Panc1 (cell line): Measurements from ENCODE around the gene DDX10.

Experiments used
- POLR2AphosphoS5 ChIP-seq: IDR thresholded peaks from 2 replicates; pipeline ENCODE4 v1.6.1; 2012; ENCODE audit warnings: mild to moderate bottlenecking, low read depth, low read length, moderate library complexity
- SIN3A ChIP-seq: IDR thresholded peaks from 2 replicates; pipeline ENCODE4 v1.6.1; 2012; ENCODE audit warnings: low read depth, mild to moderate bottlenecking, low read length, moderate library complexity, borderline replicate concordance; ENCODE audit not compliant: insufficient read depth
- TCF7L2 ChIP-seq: IDR thresholded peaks from 2 replicates; pipeline ENCODE4 v1.6.1; 2011; ENCODE audit warnings: mild to moderate bottlenecking, low read depth, low read length, inconsistent platforms
- TF ChIP-seq, protein P1 (sequence below): fragments of 450-650 bp; IDR thresholded peaks from 2 replicates; pipeline ENCODE4 v1.5.1; 2017; ENCODE audit warnings: mild to moderate bottlenecking

GRCh38 chr11:108854346-108854745 is 189.5 kb downstream of the DDX10 start:
- TF ChIP-seq, protein P1, sequence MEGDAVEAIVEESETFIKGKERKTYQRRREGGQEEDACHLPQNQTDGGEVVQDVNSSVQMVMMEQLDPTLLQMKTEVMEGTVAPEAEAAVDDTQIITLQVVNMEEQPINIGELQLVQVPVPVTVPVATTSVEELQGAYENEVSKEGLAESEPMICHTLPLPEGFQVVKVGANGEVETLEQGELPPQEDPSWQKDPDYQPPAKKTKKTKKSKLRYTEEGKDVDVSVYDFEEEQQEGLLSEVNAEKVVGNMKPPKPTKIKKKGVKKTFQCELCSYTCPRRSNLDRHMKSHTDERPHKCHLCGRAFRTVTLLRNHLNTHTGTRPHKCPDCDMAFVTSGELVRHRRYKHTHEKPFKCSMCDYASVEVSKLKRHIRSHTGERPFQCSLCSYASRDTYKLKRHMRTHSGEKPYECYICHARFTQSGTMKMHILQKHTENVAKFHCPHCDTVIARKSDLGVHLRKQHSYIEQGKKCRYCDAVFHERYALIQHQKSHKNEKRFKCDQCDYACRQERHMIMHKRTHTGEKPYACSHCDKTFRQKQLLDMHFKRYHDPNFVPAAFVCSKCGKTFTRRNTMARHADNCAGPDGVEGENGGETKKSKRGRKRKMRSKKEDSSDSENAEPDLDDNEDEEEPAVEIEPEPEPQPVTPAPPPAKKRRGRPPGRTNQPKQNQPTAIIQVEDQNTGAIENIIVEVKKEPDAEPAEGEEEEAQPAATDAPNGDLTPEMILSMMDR: no peak
- no peak for TF ChIP-seq POLR2AphosphoS5
- TF ChIP-seq TCF7L2: no peak
- TF ChIP-seq SIN3A: no peak
